ENCODE measurements around the gene YOD1.

The YOD1 gene

GRCh38 chr1:207006914-207007313, 44.1 kb downstream of the YOD1 start:
- DNase-seq (ENCODE audit: low read depth) = no peak

- DNase-seq (ENCODE audit: low read depth) = no peak
These were observed 44.9 kb downstream of the YOD1 start for GRCh38 chr1:207006083-207006482.

GRCh38 chr1:207004931-207005830, 45.8 kb downstream of the YOD1 start:
- DNase-seq (ENCODE audit: low read depth) = peak; percentile 66

GRCh38 chr1:207003210-207003609, 47.8 kb downstream of the YOD1 start:
- DNase-seq (ENCODE audit: low read depth) = no peak

GRCh38 chr1:207002724-207003146, 48.3 kb downstream of the YOD1 start:
- DNase-seq (ENCODE audit: low read depth) = peak; percentile 15

GRCh38 chr1:207001492-207002245, 49.3 kb downstream of the YOD1 start:
- no peak for DNase-seq (ENCODE audit: low read depth)

GRCh38 chr1:207000651-207001291, 50.2 kb downstream of the YOD1 start:
- no peak for DNase-seq (ENCODE audit: low read depth)

- no peak for DNase-seq (ENCODE audit: low read depth)
These were observed 52.2 kb downstream of the YOD1 start for GRCh38 chr1:206998816-206999215.
